Type B pancreatic cell (in vitro differentiated cells): ENCODE results near the gene MYBPH. TPM values are rescaled to one million over a fixed set of nuclear protein-coding genes. Genes with fewer than 3 reads are reported as not detected.

ENCODE experiments used
- DNase-seq: peaks from one replicate; pipeline ENCODE4 v3.0.0; 2021; ENCODE audit warnings: mixed read lengths; ENCODE audit not compliant: unreplicated experiment; ENCODE audit errors: extremely low spot score
- H3K27ac Mint-ChIP-seq: 2 replicates; pipeline ENCODE4 v1.8.0; 2021; ENCODE audit warnings: mild to moderate bottlenecking, mixed read lengths
- H3K27me3 Mint-ChIP-seq: 2 replicates; pipeline ENCODE4 v1.8.0; 2021; ENCODE audit warnings: mixed read lengths
- H3K36me3 Mint-ChIP-seq: 2 replicates; pipeline ENCODE4 v1.8.0; 2021; ENCODE audit warnings: mixed read lengths
- H3K4me1 Mint-ChIP-seq: one replicate; pipeline ENCODE4 v1.8.0; 2021; ENCODE audit warnings: mixed read lengths; ENCODE audit not compliant: unreplicated experiment
- H3K4me3 Mint-ChIP-seq: 2 replicates; pipeline ENCODE4 v1.8.0; 2021; ENCODE audit warnings: mild to moderate bottlenecking, mixed read lengths
- H3K9me3 Mint-ChIP-seq: 2 replicates; pipeline ENCODE4 v1.8.0; 2021; ENCODE audit warnings: mixed read lengths
- total RNA-seq: library from RNA; stranded (reverse); gene quantifications from 2 replicates; pipeline ENCODE4 v1.2.1, GENCODE V29; 2021; ENCODE audit warnings: low replicate concordance
- TF ChIP-seq, protein P1 (sequence below): fragments of 200-600 bp; sonication (generic); conservative IDR thresholded peaks from 2 replicates; pipeline ENCODE4 v1.5.0; 2021; ENCODE audit warnings: antibody characterized with exemption, mild to moderate bottlenecking

MYBPH gene
- total RNA-seq, 1 donor from 2014 or later, result 1.6 TPM

DNA sequence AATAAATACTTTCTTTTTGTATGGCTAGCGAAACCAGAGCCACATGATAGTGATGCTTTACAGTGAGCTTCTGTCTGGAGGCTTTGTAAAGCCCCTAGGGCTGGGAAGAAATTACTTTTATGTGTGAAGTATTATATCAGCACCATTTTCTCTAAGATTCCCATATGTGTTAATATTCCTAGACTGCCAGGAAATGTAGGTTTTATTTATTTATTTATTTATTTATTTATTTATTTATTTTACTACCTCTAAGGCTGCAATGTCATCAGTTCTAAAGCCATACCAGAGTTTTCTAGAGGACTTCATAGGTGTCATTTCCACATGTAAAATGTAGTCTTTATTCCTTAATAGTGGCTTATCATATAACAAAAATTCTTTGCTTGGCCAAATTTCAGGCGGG, 15.3 kb upstream of the MYBPH start:
- Mint-ChIP-seq H3K27me3 (peaks cover 12% of the 10 kb centered on the region), H3K27ac (no peak overlapping the region)
- DNase-seq, result no peak

DNA sequence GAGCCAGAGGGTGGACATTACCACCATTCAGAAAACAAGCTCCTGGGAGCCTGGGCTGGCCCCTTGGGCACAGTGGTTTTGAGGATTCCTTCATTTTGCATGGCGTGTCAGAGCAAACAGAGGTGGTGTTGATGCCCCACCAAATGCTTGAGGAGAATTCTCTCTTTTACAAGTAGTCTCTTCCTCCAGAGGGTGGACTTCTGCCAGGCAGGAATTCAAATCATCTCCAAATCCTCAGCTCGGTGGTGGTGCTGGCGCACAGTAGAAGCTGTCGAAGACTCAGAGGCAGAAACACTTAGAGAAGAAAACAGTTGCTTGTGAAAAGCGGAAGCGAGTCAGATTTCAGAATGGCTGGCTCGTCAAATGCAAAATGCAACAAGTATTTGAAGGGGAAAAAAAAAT, 14.3 kb upstream of the MYBPH start:
- H3K4me1 Mint-ChIP-seq, result peaks cover 17% of the 10 kb centered on the region
- DNase-seq, result no peak
- H3K4me3 Mint-ChIP-seq, result no peak overlapping the region
- no peaks in the 10 kb centered on the region for H3K9me3 Mint-ChIP-seq
- peaks cover 12% of the 10 kb centered on the region for H3K27me3 Mint-ChIP-seq
- H3K36me3 Mint-ChIP-seq, result no peaks in the 10 kb centered on the region
- no peak overlapping the region for H3K27ac Mint-ChIP-seq
- TF ChIP-seq, protein P1, sequence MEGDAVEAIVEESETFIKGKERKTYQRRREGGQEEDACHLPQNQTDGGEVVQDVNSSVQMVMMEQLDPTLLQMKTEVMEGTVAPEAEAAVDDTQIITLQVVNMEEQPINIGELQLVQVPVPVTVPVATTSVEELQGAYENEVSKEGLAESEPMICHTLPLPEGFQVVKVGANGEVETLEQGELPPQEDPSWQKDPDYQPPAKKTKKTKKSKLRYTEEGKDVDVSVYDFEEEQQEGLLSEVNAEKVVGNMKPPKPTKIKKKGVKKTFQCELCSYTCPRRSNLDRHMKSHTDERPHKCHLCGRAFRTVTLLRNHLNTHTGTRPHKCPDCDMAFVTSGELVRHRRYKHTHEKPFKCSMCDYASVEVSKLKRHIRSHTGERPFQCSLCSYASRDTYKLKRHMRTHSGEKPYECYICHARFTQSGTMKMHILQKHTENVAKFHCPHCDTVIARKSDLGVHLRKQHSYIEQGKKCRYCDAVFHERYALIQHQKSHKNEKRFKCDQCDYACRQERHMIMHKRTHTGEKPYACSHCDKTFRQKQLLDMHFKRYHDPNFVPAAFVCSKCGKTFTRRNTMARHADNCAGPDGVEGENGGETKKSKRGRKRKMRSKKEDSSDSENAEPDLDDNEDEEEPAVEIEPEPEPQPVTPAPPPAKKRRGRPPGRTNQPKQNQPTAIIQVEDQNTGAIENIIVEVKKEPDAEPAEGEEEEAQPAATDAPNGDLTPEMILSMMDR, result no peak

More for the DNA sequence above, 15.3 kb upstream of the MYBPH start:
- no peaks in the 10 kb centered on the region for H3K9me3 Mint-ChIP-seq
- TF ChIP-seq, protein P1, result no peak
- H3K4me3 Mint-ChIP-seq, result no peak overlapping the region
- no peaks in the 10 kb centered on the region for H3K36me3 Mint-ChIP-seq
- peaks cover 14% of the 10 kb centered on the region for H3K4me1 Mint-ChIP-seq

DNA sequence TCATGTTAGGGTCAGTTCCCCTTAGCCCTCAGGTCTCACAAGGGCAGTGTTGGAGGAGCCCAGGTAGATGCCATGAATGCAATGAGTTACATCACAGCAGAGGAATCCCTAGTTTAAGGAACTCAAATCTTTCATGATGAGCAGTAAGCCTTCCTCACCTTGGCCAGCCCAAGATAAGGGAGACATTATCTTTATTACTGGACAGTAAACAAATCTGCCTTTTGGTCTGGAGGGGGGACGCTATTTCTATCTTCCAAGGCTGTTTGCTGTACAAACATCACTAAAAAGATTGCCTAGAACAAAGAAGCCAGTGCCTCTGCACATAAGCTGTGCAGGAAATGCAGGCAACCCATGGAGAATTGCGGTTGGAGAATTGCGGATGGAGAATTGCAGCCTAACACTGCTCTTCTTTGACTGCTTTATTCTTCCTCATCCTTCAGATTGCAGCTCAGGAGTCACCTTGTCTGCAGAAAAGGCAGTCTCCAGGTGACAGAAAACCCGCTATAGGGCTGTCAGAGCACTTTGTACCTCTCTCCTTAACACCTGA, 13.1 kb upstream of the MYBPH start:
- peaks cover 17% of the 10 kb centered on the region for H3K4me1 Mint-ChIP-seq
- H3K27me3 Mint-ChIP-seq, result peaks cover 12% of the 10 kb centered on the region
- no peak overlapping the region for H3K4me3 Mint-ChIP-seq
- no peak for DNase-seq
- TF ChIP-seq, protein P1, result no peak
- no peaks in the 10 kb centered on the region for H3K36me3 Mint-ChIP-seq
- H3K27ac Mint-ChIP-seq, result no peak overlapping the region
- no peaks in the 10 kb centered on the region for H3K9me3 Mint-ChIP-seq

DNA sequence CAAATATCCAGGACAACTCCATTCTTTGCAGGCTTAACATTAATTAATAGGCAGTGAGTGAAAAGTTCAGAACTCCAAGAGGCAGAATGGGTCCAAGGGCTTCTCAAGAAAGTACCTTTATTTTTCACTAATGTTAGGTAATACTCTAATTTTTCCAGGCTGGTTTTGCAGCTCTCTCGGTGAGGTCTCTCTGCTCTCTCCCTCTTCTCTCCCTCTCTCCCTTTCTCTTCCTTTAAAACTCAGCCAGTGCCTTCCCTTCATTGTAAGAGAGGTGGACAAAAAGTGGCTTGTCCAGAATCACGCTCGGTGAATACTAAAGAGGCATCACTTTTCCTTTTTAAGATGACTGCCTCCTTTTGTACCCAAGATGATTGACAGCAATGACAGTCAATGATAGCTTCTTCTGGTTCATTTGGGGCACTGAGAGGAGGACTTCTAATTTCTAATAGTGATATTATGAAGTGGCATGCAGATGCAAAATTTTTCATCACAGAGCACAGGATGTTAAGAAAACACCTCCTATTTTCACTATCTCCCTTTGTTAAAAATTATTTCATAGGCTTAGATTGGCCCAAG, 12.2 kb upstream of the MYBPH start:
- H3K36me3 Mint-ChIP-seq, result no peaks in the 10 kb centered on the region
- no peak overlapping the region for H3K27ac Mint-ChIP-seq
- H3K4me1 Mint-ChIP-seq, result peaks cover 17% of the 10 kb centered on the region
- H3K27me3 Mint-ChIP-seq, result peaks cover 12% of the 10 kb centered on the region
- H3K9me3 Mint-ChIP-seq, result no peaks in the 10 kb centered on the region
- no peak overlapping the region for H3K4me3 Mint-ChIP-seq
- TF ChIP-seq, protein P1, result no peak
- no peak for DNase-seq

DNA sequence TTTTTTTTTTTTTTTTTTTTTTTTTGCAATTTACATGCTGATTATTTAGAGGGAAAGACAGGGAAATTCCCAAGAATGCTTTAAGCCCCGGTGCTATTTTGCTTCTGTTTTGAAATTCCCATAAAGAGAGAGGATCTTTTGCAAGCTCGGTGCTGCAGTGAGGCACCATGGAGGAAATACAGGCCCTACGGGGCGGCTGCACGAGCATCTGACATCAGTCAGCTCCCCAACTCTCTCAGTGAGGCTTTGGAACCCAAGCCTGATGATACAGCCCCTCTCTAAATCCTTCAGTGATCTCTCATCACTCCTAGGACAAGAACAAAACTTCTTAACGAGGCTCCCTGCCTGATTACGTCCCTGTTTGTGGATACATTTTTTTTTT, 11.7 kb upstream of the MYBPH start:
- TF ChIP-seq, protein P1, result no peak
- no peak overlapping the region for H3K27ac Mint-ChIP-seq
- H3K4me3 Mint-ChIP-seq, result no peak overlapping the region
- no peak for DNase-seq
- no peaks in the 10 kb centered on the region for H3K9me3 Mint-ChIP-seq
- peaks cover 17% of the 10 kb centered on the region for H3K4me1 Mint-ChIP-seq
- no peaks in the 10 kb centered on the region for H3K36me3 Mint-ChIP-seq
- H3K27me3 Mint-ChIP-seq, result peaks cover 12% of the 10 kb centered on the region
